ENCODE results near the gene CCL18. TPM values are rescaled to one million over a fixed set of nuclear protein-coding genes. Genes with fewer than 3 reads are reported as not detected.
"Not testable (repeated sequence)": the region's sequence is repeated elsewhere in the genome, so short reads cannot be mapped to it uniquely, and the experiment has no call there.

Gene CCL18
- total and polyA plus RNA-seq, 2 donors (not counting 1 experiment from before 2014, with no cell fraction given), result not detected

- ChIA-PET CTCF (no interaction called here), POLR2A (no interaction called here)
- H3K4me2 ChIP-seq (replicated peaks; ENCODE audit: low read depth, low read length, poor library complexity, severe bottlenecking), result no peak overlapping the region
- DNase-seq (no peak), ATAC-seq (ENCODE audit: low read depth) (no peak)
- H2AFZ ChIP-seq (ENCODE audit: insufficient read depth, low read depth, low read length, poor library complexity, severe bottlenecking), result no peak overlapping the region
- no peak overlapping the region for H3K9ac ChIP-seq (ENCODE audit: low read length)
- peaks cover 36 to 51% of the 10 kb centered on the region in 2 donors for H3K4me1 ChIP-seq (ENCODE audit: control insufficient read depth in 2 of 2, insufficient read depth in 2 of 2, low read length in 2 of 2)
- H3K4me3 ChIP-seq (ENCODE audit: control extremely low read depth in 1 of 5, extremely low read depth in 1 of 5, insufficient read depth in 1 of 5, low read depth in 2 of 5, low read length in 4 of 5), result no peak overlapping the region
- peaks cover 55% of the 10 kb centered on the region for H3K4me1 Mint-ChIP-seq
- no peaks in the 10 kb centered on the region for H3K36me3 ChIP-seq (replicated peaks in 1 of 2; ENCODE audit: control extremely low read depth in 1 of 2, control insufficient read depth in 1 of 2, extremely low read depth in 1 of 2, insufficient read depth in 2 of 2, low read length in 1 of 2)
- peaks cover 0 to 9% (median 0%) of the 10 kb centered on the region in 4 experiments for H3K27me3 ChIP-seq (replicated peaks in 1 of 4; ENCODE audit: control extremely low read depth in 1 of 4, control insufficient read depth in 3 of 4, insufficient read depth in 4 of 4, low read length in 3 of 4)
- no peak overlapping the region for H3K4me3 Mint-ChIP-seq
- peaks cover 1 to 5% (median 3%) of the 10 kb centered on the region in 3 donors for H3K9me3 ChIP-seq (ENCODE audit: control extremely low read depth in 1 of 3, control insufficient read depth in 2 of 3, insufficient read depth in 1 of 3, low read length in 2 of 3)
- WGBS (ENCODE audit: insufficient coverage), result no CpG with 5 or more reads among the region's 3 CpGs
- H3K27ac Mint-ChIP-seq, result no peak overlapping the region
- H3K9me3 Mint-ChIP-seq (ENCODE audit: insufficient read depth), result peaks cover 5% of the 10 kb centered on the region
- no peaks in the 10 kb centered on the region for H3K79me2 ChIP-seq (ENCODE audit: control insufficient read depth, insufficient read depth, low read length)
- peaks cover 27% of the 10 kb centered on the region for H3K27me3 Mint-ChIP-seq
- no peak for TF ChIP-seq EZH2 (IDR thresholded peaks at IDR 0.05; ENCODE audit: borderline replicate concordance, insufficient read depth, low read depth, low read length, poor library complexity, severe bottlenecking)
- H3K27ac ChIP-seq (ENCODE audit: low read length in 2 of 2), result no peak overlapping the region
- H4K20me1 ChIP-seq (ENCODE audit: control insufficient read depth, insufficient read depth, low read length, poor library complexity, severe bottlenecking), result no peaks in the 10 kb centered on the region
- intact Hi-C loops (cut with micrococcal nuclease), result no loop called here
Measured at GRCh38 chr17:36107660-36108059, 43.6 kb downstream of the CCL18 start.

DNA sequence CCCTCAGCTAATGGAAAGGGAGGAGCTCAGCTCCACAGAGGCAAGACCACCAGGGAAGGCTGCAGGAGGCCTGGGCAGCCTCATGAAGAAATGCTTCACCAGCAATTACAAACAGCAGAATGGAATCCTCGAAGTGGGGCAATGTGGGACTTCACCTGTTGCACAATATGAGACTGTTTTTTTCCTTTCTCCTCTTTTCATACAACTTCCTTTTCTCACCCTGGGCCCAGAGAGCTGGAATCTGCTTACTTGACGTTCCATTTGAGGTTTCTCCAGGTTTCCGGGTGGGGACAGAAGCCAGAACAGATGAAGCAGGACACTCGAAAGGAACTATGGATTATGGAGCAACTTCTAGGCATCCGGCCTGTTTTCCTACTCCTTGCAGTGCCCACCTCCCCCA lies 44.2 kb downstream of the CCL18 start:
- H3K9me3 ChIP-seq (ENCODE audit: control extremely low read depth in 1 of 3, control insufficient read depth in 2 of 3, insufficient read depth in 1 of 3, low read length in 2 of 3); H4K20me1 ChIP-seq (ENCODE audit: control insufficient read depth, insufficient read depth, low read length, poor library complexity, severe bottlenecking); H3K27ac ChIP-seq (ENCODE audit: low read length in 2 of 2); H3K4me3 Mint-ChIP-seq; POLR2A ChIA-PET; H3K79me2 ChIP-seq (ENCODE audit: control insufficient read depth, insufficient read depth, low read length); H3K4me3 ChIP-seq (ENCODE audit: control extremely low read depth in 1 of 5, extremely low read depth in 1 of 5, insufficient read depth in 1 of 5, low read depth in 2 of 5, low read length in 4 of 5); H3K9me3 Mint-ChIP-seq (ENCODE audit: insufficient read depth); H3K27me3 ChIP-seq (replicated peaks in 1 of 4; ENCODE audit: control extremely low read depth in 1 of 4, control insufficient read depth in 3 of 4, insufficient read depth in 4 of 4, low read length in 3 of 4); intact Hi-C loops (cut with micrococcal nuclease); H3K27ac Mint-ChIP-seq; H3K4me2 ChIP-seq (replicated peaks; ENCODE audit: low read depth, low read length, poor library complexity, severe bottlenecking); ATAC-seq (ENCODE audit: low read depth); H3K9ac ChIP-seq (ENCODE audit: low read length); H2AFZ ChIP-seq (ENCODE audit: insufficient read depth, low read depth, low read length, poor library complexity, severe bottlenecking); DNase-seq; H3K36me3 ChIP-seq (replicated peaks in 1 of 2; ENCODE audit: control extremely low read depth in 1 of 2, control insufficient read depth in 1 of 2, extremely low read depth in 1 of 2, insufficient read depth in 2 of 2, low read length in 1 of 2): not testable (repeated sequence)
- CTCF ChIA-PET, result interaction anchor here (1.1 kb wide), 1 partner anchor 139 kb away, joined by 3 read pairs; no protein-coding TSS in a partner anchor
- H3K4me1 ChIP-seq (ENCODE audit: control insufficient read depth in 2 of 2, insufficient read depth in 2 of 2, low read length in 2 of 2), result peaks cover 30 to 44% of the 10 kb centered on the region in 2 donors
- H3K27me3 Mint-ChIP-seq, result peaks cover 29% of the 10 kb centered on the region
- peaks cover 49% of the 10 kb centered on the region for H3K4me1 Mint-ChIP-seq
- 60% methylated on average over 1 of the region's 5 CpGs for WGBS (ENCODE audit: insufficient coverage)

All from B cell (primary cell).